ENCODE measurements around the gene ADAMTS7. TPM values are rescaled to one million over a fixed set of nuclear protein-coding genes. Genes with fewer than 3 reads are reported as not detected.
"Not testable (repeated sequence)": the region's sequence is repeated elsewhere in the genome, so short reads cannot be mapped to it uniquely, and the experiment has no call there.

Gene ADAMTS7
- polyA plus RNA-seq, 2 of the 4 experiments (the other 2 are of a cell fraction): 1.5 to 2.9 TPM

DNA sequence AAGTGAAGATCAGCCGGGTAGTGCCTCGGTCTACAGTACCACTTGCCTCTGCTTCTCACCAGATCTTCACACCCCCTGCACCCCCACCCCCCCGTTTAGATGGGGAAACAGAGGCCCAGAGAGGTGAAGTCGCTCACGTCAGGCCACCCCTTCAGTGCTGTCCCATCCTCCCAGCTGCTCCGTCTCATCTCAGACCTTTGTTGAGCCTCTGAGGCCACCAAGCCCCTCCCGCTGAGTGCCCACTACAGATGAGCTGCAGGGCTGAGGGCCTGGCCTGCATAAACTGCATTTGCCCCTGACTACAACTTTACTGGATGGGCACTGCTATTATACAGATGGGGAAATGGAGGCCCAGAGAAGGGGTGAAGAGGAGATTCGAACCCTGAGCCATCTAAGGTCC is 35.8 kb downstream of the ADAMTS7 start:
- Histone ChIP-seq H3K4me3 (no peak overlapping the region), H3K27ac (no peak overlapping the region), H3K4me1 (no peaks in the 10 kb centered on the region), H3K9me3 (no peaks in the 10 kb centered on the region), H3K4me2 (no peak overlapping the region)
- DNase-seq (ENCODE audit: low read depth in 1 of 2, low spot score in 1 of 2) (no peak), FAIRE-seq (no peak), ATAC-seq (no peak)
- 64% methylated on average over 6 of the region's 8 CpGs for WGBS (ENCODE audit: missing lambda C conversion rate)
- ChIA-PET CTCF (no interaction called here), POLR2A (no interaction called here)
- TF ChIP-seq EHMT2 (IDR thresholded peaks at IDR 0.05; ENCODE audit: low read depth) (no peak), EP300 (IDR thresholded peaks at IDR 0.05) (no peak), ZFP36 (IDR thresholded peaks at IDR 0.05; ENCODE audit: borderline replicate concordance, partially characterized antibody) (no peak), MYC (IDR thresholded peaks at IDR 0.05; ENCODE audit: borderline replicate concordance, low read length) (no peak), HOXA7 (CRISPR knock-in tag; IDR thresholded peaks at IDR 0.05) (no peak), HEYL (CRISPR knock-in tag; IDR thresholded peaks at IDR 0.05) (no peak), HOXB5 (CRISPR knock-in tag; IDR thresholded peaks at IDR 0.05) (no peak), MAZ (IDR thresholded peaks at IDR 0.05; ENCODE audit: borderline replicate concordance, low read depth, low read length) (no peak), PHF8 (IDR thresholded peaks at IDR 0.05; ENCODE audit: borderline replicate concordance, low read depth) (no peak)

DNA sequence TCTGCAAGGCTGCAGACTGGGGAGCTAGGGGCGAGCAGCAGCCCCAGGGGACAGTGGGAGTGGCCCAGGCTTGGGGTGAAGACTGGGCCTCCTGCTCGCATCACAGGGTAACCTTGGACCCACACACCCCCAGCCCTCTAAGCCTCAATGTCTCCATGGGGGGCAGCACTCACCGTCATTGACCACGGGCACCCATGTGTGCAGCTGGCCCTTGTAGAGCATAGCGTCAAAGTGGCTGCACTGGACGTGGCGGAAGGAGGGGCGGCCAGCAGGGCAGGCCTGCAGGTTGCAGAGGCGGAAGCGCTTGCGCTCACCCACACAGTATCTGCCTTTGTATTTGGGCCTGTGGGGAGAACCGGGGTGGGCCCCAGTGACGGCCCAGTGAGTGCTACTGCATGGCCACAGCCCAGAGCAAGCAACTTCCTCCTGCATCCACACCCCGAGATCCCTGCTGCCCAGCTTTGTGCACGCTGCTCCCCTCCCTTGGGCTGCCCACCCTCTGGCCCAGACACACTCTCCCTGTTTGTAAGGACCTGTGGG is 36.7 kb downstream of the ADAMTS7 start:
- H3K9me3 ChIP-seq; H3K4me1 ChIP-seq; FAIRE-seq; H3K27ac ChIP-seq; H3K4me2 ChIP-seq; POLR2A ChIA-PET; H3K4me3 ChIP-seq; DNase-seq (ENCODE audit: low read depth in 1 of 2, low spot score in 1 of 2): not testable (repeated sequence)
- CTCF ChIA-PET: interaction anchor here (1.1 kb wide), 1 partner anchor 136 kb away, joined by 3 read pairs; no protein-coding TSS in a partner anchor
- WGBS (ENCODE audit: missing lambda C conversion rate): 80% methylated on average over 15 of the region's 15 CpGs
- ATAC-seq: peak; percentile 7 to 12; a peak in 3 of 6 replicates

DNA sequence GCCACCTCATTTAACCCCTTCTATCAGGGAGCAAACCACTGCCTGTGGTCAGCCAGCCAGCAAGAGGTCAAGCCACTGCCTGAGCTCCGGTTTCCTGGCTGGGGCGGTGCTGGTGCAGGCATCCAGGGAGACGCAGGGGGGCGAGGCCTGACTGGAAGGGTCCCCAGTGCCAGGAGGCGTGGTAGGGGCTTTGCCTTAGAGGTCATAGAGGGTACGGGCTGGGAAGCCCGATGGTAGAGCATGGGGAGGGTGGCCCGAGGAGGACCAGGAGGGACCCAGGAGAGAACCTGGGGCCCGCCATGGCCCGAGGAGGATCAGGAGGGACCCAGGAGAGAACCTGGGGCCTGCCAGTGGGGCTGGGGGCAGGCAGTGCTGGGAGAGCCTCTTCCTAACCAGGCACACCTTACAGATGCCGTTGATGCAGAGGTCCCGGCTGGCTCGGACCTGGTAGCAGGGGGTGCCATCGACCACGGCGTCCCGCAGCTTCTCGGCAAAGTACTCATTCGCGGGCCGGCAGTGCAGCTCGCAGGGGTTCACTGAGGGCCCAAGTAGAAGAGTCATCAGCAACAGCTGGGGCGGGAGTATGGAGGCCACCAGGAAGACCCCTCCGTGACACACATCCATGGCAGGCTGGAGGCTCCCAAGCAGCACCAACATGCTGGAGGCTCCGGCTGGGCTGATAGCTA is 37.4 kb downstream of the ADAMTS7 start:
- POLR2A ChIA-PET; ATAC-seq; H3K27ac ChIP-seq; H3K9me3 ChIP-seq; H3K4me1 ChIP-seq; DNase-seq (ENCODE audit: low read depth in 1 of 2, low spot score in 1 of 2); H3K4me3 ChIP-seq; FAIRE-seq; H3K4me2 ChIP-seq: not testable (repeated sequence)
- 82% methylated on average over 23 of the region's 25 CpGs for WGBS (ENCODE audit: missing lambda C conversion rate)
- CTCF ChIA-PET: interaction anchor here (1.1 kb wide), 1 partner anchor 135 kb away, joined by 3 read pairs; no protein-coding TSS in a partner anchor

DNA sequence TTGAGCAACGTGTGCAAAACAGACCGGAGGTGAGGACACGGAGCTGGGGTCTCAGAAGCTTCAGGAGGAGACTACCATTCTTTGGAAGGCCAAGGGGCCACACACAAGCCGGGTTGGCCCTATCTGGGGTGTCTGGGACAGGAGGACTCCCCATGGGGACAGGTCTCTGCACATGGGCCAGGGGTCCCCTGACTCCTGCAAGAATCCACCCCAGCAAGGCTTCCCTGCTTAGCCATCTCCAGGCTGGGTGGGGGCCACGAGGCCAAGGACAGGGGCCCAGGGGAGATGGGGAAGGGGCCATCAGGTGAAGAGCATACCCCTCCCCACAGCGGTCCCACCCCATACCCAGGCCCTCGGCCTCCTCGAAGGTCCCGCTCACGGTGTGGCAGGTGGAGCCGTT is 38.5 kb downstream of the ADAMTS7 start:
- H3K9me3 ChIP-seq: no peaks in the 10 kb centered on the region
- H3K4me2 ChIP-seq: no peak overlapping the region
- FAIRE-seq: no peak
- ChIA-PET CTCF (no interaction called here), POLR2A (no interaction called here)
- no peak for TF ChIP-seq GATA3 (IDR thresholded peaks at IDR 0.05; ENCODE audit: borderline replicate concordance)
- no peak for TF ChIP-seq NFE2L2 (conservative IDR thresholded peaks at IDR 0.05; ENCODE audit: low read length)
- TF ChIP-seq ZFP36 (IDR thresholded peaks at IDR 0.05; ENCODE audit: borderline replicate concordance, partially characterized antibody): no peak
- no peak for TF ChIP-seq HOXB13 (CRISPR knock-in tag; IDR thresholded peaks at IDR 0.05; ENCODE audit: low read depth)
- TF ChIP-seq ZNF302 (CRISPR knock-in tag; IDR thresholded peaks at IDR 0.05): no peak
- no peak for TF ChIP-seq FOXS1 (CRISPR knock-in tag; IDR thresholded peaks at IDR 0.05)
- no peak for TF ChIP-seq RCOR1 (IDR thresholded peaks at IDR 0.05; ENCODE audit: low read depth, low read length)
- TF ChIP-seq FOSL2 (IDR thresholded peaks at IDR 0.05): no peak
- no peak for TF ChIP-seq FOSL2 (CRISPR knock-in tag; IDR thresholded peaks at IDR 0.05)
- TF ChIP-seq EHMT2 (IDR thresholded peaks at IDR 0.05; ENCODE audit: low read depth): no peak
- TF ChIP-seq, protein P1, sequence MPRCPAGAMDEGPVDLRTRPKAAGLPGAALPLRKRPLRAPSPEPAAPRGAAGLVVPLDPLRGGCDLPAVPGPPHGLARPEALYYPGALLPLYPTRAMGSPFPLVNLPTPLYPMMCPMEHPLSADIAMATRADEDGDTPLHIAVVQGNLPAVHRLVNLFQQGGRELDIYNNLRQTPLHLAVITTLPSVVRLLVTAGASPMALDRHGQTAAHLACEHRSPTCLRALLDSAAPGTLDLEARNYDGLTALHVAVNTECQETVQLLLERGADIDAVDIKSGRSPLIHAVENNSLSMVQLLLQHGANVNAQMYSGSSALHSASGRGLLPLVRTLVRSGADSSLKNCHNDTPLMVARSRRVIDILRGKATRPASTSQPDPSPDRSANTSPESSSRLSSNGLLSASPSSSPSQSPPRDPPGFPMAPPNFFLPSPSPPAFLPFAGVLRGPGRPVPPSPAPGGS (IDR thresholded peaks at IDR 0.05): no peak
- no peak for TF ChIP-seq MAZ (IDR thresholded peaks at IDR 0.05; ENCODE audit: borderline replicate concordance, low read depth, low read length)
- TF ChIP-seq SREBF2 (IDR thresholded peaks at IDR 0.05): no peak
- TF ChIP-seq FOSB (CRISPR knock-in tag; IDR thresholded peaks at IDR 0.05): no peak
- no peak for ATAC-seq
- WGBS (ENCODE audit: missing lambda C conversion rate): 52% methylated on average over 5 of the region's 11 CpGs
- H3K4me3 ChIP-seq: no peak overlapping the region
- no peak for DNase-seq (ENCODE audit: low read depth in 1 of 2, low spot score in 1 of 2)
- H3K27ac ChIP-seq: no peak overlapping the region
- H3K4me1 ChIP-seq: no peaks in the 10 kb centered on the region

DNA sequence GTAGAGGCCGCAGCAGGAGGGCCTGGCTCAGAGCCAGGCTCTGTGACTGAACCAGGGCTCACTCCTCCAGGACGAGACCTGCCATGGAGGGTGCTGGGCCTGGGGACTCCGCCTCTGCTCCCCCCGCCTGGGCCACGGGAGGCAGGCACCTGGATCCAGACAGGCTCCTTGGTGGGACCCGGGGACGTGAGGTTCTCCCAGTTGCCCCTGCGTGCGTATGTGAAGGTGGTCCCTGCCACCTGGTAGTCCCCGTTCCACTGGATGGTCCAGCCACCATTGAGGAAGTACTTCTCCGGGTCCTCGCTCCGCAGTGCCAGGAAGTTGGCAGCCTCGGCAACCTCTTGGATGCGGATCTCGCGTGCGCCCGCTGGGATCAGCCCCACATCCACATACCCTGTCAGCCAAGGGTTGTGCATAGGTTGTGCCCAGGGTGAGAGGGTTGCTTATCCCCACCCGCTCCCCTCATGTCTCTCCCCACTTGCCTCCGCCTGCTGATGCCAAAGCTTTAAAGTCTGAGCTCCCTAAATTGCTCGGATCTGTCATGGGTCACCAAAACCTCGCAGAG is 39.7 kb downstream of the ADAMTS7 start:
- H3K4me3 ChIP-seq; H3K4me2 ChIP-seq; ATAC-seq; POLR2A ChIA-PET; DNase-seq (ENCODE audit: low read depth in 1 of 2, low spot score in 1 of 2); H3K27ac ChIP-seq; FAIRE-seq; H3K9me3 ChIP-seq; H3K4me1 ChIP-seq: not testable (repeated sequence)
- CTCF ChIA-PET: interaction anchor here (1.8 kb wide), 1 partner anchor 41 kb away, joined by 6 read pairs; no protein-coding TSS in a partner anchor
- WGBS (ENCODE audit: missing lambda C conversion rate): 76% methylated on average over 20 of the region's 23 CpGs

DNA sequence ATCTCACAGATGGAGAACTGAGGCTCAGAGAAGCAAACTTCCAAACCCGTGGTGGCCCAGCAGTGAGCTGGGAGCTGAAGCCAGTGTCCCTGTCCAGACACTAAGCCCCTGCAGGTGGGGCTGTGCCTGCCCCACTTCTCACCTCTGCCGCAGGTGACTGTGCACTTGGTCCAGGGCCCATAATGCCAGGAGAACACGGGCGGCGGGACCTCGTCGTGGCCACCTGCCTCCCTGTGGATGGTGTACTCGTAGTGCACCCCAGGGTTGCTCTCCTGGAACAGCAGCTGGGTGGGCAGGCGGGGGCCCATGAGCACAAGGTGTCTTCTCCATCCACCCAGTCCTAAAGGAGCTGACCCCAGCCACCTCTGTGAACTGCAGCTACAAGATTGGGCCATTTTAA is 40.2 kb downstream of the ADAMTS7 start:
- H3K9me3 ChIP-seq; POLR2A ChIA-PET; H3K4me2 ChIP-seq; DNase-seq (ENCODE audit: low read depth in 1 of 2, low spot score in 1 of 2); H3K27ac ChIP-seq; H3K4me3 ChIP-seq; H3K4me1 ChIP-seq; FAIRE-seq; ATAC-seq: not testable (repeated sequence)
- 69% methylated on average over 9 of the region's 9 CpGs for WGBS (ENCODE audit: missing lambda C conversion rate)
- CTCF ChIA-PET: interaction anchor here (1.5 to 1.8 kb wide), 2 partner anchors 31 to 41 kb away, joined by 4 to 6 read pairs; no protein-coding TSS in a partner anchor

Measured in A549 (cell line).